Measurements from ENCODE around the gene MAST4.

DNA sequence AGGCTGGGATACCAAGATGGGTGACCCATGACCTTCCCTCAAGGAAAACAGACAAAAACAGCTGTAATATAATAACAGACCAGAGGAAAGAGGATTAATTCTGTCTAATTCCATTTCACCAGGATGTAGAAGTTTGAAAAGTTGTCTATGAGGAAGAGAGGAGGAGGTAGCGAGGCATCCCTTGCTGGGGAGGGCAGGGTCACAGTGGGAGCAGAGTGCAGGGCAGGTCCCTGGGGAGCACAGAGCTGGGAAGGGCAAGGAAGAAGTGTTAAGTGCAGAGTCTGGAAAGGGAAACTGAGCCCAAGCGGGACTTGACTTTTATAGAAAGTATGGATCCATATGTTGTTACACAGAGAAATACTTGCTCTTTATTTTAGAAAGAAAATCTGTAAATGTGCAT, 389.8 kb downstream of the MAST4 start:
- TF ChIP-seq SPI1 (IDR thresholded peaks at IDR 0.05; ENCODE audit: borderline replicate concordance, low read depth), result no peak
- TF ChIP-seq, protein P1, sequence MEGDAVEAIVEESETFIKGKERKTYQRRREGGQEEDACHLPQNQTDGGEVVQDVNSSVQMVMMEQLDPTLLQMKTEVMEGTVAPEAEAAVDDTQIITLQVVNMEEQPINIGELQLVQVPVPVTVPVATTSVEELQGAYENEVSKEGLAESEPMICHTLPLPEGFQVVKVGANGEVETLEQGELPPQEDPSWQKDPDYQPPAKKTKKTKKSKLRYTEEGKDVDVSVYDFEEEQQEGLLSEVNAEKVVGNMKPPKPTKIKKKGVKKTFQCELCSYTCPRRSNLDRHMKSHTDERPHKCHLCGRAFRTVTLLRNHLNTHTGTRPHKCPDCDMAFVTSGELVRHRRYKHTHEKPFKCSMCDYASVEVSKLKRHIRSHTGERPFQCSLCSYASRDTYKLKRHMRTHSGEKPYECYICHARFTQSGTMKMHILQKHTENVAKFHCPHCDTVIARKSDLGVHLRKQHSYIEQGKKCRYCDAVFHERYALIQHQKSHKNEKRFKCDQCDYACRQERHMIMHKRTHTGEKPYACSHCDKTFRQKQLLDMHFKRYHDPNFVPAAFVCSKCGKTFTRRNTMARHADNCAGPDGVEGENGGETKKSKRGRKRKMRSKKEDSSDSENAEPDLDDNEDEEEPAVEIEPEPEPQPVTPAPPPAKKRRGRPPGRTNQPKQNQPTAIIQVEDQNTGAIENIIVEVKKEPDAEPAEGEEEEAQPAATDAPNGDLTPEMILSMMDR (IDR thresholded peaks at IDR 0.05; ENCODE audit: insufficient read depth, low read length), result no peak
- no peak for TF ChIP-seq POLR2AphosphoS5 (IDR thresholded peaks at IDR 0.05; ENCODE audit: low read depth)
